ENCODE measurements around the gene ARHGAP29.

The ARHGAP29 gene

DNA sequence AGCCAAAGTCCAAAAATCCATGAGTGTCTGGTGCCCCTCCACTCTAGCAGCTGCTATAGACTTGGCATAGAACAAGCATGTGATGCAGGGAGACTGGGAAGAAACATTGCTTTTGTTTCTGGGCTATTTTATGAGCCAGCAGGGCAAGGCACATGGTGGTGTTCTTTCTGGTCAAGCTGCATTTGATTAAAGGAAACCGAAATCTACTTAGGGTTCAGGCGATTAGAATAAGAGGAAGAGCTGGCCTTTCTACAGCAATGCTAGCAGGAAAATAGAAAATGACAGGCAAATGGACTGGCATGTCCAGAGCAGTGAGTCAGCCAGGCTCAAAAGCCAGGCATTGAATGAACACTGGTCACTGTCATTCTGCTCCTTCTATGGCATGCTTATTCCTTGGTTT lies 28.5 kb upstream of the ARHGAP29 start:
- FAIRE-seq (no peak), DNase-seq (ENCODE audit: insufficient read length, low spot score) (no peak)

DNA sequence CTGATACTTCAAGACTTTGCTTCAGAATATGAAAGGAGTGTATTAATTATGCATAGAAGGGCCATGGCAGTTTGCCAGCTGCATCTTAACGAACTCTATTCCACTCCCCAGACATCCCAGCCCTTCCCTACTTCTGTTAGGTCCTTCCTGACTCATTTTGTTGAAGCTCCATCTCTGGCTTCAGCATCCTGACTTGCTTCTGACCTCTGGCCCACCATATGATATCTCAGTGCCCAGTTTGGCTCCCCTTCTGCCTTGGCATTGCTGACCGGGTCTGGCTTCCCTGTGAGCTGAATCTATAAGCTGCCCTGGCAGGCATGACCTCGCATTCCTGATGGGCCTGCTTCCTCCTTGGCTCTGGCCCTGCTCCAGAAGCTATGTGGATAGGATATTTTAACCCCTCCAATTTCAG lies 27.6 kb upstream of the ARHGAP29 start:
- peak; percentile 49 for FAIRE-seq

DNA sequence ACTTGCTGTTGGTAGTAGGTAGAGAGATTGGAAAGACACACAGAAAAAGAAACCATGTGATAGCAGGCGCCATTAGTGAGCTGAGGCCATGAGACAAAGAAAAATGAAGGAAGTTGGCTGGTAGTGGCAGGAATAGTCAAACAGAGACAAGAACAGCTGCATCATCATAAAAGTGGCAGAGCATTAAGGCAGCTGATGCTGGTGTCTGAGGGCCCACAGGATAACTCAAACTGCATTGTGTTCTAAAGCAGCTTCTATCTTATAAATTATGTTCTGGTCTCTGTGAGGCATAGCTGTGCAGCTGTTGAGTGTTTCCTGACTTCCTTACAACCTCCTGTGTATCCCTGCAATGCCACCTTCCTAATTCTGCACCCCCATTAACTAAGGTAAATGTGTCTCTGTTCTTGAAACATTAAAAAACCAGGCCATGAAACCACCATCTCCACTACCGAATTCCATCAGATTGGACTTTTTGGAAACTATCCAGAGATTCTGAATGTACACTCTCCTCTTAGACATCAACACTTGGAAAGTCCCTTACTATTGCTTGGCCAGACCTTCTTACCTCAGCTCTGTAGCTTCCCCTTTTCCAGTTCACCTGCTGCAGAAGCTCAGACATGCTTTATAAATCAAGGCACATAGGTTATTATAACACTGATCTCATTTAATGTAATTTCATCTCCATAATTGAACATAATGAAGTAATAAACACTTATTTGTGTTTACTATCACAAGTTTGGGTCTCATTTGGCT lies 23.4 kb upstream of the ARHGAP29 start:
- no peak for FAIRE-seq
- DNase-seq (ENCODE audit: insufficient read length, low spot score) = no peak

More for the DNA sequence above, 27.6 kb upstream of the ARHGAP29 start:
- no peak for DNase-seq (ENCODE audit: insufficient read length, low spot score)

DNA sequence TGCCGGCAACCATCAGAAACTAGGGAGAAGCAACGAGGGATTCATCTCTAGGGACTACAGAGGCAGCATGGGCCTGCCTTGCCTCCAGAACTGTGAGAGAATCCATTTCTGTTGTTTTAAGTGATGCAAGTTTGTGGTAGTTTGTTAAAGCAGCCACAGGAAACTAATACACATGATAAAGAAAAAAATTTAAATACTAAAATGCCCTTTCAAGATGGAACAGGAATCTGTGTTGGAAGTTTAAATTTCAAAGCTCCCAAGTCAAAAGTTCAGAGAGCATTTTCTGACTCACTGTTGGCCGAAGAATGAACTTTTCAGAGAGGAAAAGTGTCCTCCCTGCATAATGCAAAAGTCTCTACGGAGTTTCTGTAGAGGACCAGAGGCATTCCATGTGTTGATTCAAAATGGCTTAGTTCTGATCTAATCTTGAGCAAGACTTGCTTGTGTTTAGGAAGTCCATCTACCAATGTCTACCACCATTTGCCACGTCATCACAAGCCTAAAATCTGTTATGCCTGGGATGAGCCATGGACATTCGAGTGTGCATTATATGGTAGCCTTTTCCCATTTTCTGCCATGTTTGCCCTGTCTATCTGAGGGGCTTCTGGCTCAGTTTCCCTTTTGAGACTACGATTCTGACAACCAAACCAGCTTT lies 22.4 kb upstream of the ARHGAP29 start:
- no peak for DNase-seq (ENCODE audit: insufficient read length, low spot score)
- FAIRE-seq = no peak

DNA sequence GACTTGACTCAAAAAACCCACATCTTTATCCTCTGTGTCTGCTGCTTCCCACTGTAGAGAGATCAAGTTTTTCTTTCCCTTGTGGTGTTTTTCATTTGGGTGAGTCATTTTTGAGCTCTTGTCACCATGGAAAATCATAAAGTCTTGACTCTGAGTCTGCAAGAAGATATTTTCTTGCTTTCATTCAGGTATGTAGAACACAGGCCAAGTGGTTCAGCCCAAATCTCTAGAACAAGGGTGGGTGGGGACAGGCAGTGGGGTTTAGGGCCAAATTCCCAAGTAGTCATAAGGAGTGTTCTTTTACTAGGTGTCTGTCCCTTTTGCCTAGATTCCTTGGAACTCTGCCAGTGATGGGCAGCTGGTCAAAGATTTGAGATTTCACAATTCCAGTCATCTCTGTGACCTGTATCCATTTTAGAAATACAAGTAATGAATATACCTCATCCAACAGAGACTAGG lies 21.5 kb upstream of the ARHGAP29 start:
- DNase-seq (ENCODE audit: insufficient read length, low spot score) (peak; percentile 46), FAIRE-seq (no peak)

DNA sequence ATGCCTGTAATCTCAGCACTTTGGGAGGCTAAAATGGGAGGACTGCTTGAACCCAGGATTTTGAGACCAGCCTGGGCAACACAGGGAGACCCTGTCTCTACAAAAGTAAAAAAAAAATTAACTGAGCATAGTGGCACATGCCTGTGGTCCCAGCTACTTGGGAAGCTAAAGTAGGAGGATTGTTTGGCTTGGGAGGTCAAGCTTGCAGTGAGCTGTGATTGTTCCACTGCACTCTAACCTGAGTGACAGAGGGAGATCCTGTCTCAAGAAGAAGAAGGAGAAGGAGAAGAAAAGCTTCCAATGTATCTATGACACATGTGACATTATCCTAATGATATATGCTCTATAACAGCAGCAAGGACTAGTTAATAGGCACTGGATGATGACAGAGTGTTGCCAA lies 20.1 kb upstream of the ARHGAP29 start:
- FAIRE-seq (no peak), DNase-seq (ENCODE audit: insufficient read length, low spot score) (no peak)

DNA sequence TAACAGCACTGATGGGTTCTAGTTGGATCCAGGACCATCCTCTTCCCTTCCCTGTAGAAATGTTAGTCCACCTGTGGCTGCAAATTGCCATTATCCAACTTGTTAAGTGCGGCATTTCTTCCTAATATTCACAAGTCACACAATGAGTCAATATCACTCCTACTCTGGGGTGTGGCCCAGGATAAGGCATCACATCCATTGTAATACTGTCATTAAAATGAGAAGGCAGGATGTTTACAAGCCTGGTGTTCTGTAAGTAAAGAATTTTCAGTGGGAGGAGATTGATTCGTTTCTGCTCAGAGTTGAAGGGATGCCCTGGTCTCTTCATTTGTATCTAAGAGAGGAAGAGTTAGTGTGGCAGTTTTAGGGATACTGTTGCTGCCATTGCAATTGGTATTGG lies 18.1 kb upstream of the ARHGAP29 start:
- DNase-seq (ENCODE audit: insufficient read length, low spot score) (no peak), FAIRE-seq (peak; percentile 36)

DNA sequence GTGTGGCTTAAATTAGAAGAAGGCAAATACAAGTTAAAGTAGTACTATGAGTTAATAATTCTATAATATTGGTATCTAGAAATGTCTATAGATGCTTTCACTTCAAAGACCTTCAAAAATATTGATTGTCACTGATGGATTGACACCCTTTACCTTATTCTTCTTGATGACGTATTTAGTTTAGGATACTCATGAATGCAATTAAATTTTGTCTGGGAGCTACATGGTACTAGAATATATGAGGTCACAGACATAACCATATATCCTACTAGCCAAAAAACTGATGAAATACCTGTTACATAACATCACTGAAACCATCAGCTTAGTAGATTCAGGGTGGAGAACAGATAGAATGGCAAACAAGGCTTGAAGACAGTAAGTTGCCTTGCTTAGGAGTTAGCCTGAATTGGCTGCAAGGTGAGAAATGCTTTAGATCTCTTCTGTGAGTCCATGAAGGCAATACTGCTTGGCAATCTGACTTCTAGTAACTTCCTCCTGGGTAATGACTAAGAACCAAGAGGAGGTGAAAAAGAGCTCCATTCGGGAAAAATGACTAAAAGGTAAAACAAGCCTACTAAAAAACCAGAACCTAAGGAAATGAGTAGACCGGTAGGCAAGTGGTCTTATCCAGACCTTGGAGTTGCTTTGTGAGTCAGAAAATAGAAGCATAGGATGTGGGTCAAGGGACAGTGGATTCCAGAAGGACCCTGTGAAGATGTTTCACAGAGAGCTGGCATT lies 16.9 kb upstream of the ARHGAP29 start:
- DNase-seq (ENCODE audit: insufficient read length, low spot score) (no peak), FAIRE-seq (no peak)

DNA sequence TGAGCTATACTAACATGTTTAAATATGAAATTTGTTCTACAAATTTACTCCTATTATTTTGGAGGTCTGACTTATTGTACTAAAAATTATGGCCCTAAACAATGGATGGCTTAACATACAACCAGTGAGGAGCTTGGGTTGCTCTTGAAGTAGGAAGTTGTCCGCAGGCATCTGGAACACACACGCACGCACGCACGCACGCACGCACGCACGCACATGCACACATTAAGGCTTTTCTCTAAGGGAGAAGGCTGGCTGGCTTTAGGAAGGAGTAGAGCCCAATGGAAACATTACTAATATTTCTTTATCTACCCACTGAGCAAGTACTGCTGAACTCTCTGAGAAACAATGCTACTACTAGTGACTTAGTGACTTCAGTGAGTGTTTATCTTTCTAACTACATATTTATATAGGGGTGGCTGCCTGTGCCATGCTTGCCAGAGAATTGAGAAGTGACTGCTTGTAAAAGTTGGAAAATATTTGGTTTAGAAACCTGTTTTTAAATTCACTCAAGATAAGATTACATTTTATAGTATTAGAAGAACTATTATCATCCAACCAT lies 16.2 kb upstream of the ARHGAP29 start:
- no peak for DNase-seq (ENCODE audit: insufficient read length, low spot score)
- no peak for FAIRE-seq

DNA sequence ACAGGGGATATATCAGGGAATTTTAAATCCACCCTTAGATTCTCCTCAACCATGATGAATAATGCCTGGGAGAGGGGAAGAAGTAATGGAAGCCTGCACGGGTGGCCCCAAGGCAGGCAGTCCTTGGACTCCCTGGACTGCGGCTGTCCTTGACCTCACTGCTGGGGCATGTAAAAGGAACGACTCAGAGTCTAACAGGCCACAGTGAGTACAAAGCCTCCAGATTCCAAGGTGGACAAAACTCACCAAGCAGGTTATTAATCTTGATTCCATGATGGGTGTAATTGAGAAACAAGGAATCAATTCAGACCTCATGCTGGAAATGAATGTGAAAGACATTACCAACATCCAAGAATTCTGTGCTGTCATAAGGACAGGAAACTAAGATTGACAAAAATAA lies 13.0 kb upstream of the ARHGAP29 start:
- FAIRE-seq (no peak), DNase-seq (ENCODE audit: insufficient read length, low spot score) (no peak)

DNA sequence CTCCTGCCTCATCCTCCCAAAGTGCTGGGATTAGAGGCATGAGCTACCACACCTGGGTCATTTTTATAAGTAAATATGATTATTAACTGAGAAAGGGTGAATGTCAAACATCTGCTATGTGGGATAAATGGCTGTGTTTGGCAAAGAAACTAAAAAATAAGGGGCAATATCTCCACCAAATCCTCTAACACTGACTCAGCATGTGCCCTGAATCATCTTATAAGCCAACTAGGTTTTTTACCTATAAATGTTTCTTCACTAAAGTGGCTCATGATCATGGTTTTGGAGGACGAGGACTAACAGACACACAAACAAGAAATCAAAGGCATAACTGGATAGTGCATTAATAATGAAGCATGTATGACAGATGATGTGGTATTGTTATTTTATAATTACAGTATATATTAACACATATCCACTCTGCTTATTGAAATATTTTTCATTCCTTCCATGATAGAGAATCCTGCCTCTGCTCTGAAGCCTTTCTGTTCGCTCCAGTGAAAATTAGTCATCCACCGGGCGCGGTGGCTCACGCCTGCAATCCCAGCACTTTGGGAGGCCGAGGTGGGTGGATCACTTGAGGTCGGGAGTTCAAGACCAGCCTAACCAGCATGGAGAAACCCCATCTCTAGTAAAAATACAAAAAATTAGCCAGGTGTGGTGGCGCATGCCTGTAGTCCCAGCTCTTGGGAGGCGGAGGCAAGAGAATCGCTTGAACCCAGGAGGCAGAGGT lies 11.7 kb upstream of the ARHGAP29 start:
- FAIRE-seq = no peak

DNA sequence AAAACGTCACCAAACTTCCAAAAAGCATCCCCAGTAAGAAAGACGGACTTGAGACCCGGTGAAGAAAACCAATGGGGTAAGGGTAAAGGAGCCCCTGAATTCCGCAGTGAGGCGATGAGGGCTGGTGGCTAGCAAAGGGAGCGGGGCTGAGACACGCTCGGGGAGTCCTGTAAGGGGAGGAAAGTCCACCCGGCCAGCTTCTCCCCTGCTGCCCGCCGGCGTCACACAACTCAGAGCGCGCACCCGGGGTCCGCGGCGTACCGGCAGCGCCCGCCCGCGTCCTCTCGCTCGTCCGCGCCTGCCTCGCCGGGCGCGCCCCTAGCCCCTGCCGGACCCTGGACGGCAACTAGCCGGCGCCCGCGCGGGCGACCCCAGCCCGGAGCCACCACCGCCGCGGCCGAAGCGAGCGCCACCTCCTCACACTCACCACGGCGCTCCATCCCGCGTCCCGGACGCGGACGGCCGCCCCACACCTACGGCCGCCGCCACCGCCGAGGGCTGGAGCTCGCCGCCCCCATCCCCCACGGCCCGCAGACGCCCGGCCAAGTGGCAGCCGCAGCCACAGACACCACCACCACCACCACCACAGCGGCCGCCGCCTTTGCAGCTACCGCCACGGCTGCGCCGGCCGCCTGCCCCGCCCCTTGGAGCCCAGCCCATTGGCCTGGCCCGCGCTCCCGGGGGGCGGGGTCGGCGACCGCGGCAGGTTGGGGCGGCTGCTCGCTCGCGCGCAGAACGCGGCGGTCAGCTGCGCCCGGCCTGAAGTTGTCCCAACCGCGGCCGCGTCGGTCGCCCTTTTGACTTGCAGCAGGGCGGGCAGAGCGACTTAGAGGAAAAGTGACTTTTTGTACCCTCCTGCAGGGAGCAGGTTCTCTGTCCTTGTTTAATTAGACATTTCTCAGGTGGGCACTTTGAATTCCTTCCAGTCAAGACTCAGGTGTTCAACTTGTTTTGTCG lies 10.0 kb upstream of the ARHGAP29 start:
- DNase-seq (ENCODE audit: insufficient read length, low spot score) = peak; percentile 61
- peak; percentile 92 for FAIRE-seq

More for the DNA sequence above, 11.7 kb upstream of the ARHGAP29 start:
- DNase-seq (ENCODE audit: insufficient read length, low spot score) = no peak

DNA sequence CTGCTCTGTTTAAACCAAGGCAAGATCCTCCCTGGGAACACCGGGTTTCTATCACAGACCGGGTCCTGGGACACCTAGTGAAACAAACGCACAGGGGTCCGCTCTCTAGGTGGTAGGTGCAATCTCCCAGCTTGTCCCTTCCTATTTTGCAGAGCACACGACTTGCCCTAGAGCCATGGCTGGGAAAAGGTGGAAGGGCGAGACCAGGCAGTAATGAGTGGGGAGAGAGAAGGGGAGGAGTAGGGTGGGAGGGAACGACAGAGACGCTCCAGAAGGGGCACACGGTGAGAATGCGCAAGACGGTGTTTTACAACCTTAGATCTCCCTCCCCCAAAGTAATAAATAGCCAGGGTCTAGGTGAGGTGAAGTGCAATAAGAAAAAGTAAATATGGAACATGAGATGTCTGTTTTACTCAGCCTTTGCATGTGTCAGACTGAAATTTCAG lies 9.3 kb upstream of the ARHGAP29 start:
- FAIRE-seq = peak; percentile 9
- DNase-seq (ENCODE audit: insufficient read length, low spot score) = no peak

DNA sequence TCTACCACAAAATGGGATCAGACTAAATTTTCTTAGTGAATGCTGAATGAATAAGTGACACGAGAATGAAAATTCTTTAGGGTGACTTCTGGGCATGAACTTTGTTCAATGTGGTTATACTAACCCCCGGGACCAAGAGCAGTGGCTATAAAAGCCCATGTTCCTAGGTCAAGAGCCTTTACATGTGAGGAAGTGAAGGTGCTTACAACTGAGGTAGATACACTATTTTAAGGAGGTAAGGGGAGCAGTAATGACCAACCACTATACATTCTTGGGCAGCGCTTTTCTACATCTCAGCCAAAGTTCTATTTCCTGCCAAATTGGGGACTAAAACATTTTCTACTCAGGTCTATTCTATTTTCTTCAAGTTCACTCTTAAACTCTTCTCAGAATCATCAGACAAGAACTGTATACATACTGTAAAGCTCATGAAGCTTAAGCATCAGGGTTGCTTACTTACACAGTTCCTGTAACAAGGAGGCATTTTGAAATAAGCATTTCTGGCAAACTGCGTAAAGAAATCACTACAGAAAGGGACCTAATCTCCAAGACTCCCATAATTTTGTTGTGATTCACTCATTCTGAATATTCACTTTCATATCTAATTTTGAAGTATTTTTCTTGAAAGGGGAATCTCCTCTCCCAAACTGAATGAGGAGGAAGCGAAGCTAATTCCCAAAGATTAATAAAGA lies 8.5 kb upstream of the ARHGAP29 start:
- FAIRE-seq = no peak

DNA sequence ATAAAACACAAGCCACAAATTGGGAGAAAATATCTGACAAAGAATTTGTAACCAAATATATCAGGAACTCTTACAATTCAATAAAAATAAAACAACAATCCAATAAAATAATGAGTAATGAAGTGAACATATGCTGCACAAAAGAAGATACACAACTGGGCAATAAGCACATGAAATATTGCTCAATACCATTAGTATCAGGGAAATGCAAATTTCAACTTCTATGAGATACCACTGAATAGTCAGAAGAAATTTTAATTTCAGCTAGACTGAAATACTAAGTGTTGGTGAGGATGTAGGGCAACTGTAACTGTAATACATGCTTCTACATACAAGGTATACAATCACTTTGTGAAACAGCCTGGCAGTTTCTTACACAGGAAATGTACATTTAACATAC lies 7.4 kb upstream of the ARHGAP29 start:
- DNase-seq (ENCODE audit: insufficient read length, low spot score) (no peak), FAIRE-seq (no peak)

More for the DNA sequence above, 8.5 kb upstream of the ARHGAP29 start:
- no peak for DNase-seq (ENCODE audit: insufficient read length, low spot score)

DNA sequence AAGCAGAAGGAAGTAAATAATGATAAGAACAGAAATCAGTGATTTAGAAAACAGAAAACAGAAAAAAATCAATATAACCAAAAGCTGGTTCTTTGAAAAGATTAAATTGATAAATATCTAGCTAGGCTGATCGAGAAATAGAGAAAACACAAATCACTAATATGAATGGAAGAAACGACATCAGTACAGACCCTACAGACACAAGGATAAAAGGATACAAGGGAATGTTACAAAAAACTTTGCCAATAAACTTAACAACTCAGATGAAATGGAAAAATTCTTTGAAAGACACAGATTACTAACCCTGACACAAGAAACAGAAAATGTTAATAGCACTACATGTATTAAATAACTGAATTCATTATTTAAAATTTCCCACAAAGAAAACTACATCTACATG lies 6.3 kb upstream of the ARHGAP29 start:
- DNase-seq (ENCODE audit: insufficient read length, low spot score) (no peak), FAIRE-seq (no peak)

DNA sequence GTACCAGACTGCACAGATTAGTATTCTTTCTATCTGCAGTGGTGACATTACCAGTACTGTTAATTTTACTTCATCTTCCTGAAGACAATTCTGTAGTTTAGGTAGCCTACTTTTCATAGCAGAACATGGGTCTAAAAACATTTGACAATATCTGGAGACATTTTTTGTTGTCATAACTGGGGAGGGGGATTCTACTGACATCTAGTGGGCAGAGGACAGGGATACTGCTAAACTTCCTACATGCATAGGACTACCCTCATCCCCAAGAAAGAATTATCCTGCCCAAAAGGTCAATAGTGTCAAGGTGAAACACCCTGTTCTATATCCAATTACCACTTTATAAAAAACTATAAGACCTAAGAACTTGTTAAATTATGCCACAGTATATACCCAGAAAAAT lies 3.4 kb upstream of the ARHGAP29 start:
- FAIRE-seq = no peak
- no peak for DNase-seq (ENCODE audit: insufficient read length, low spot score)

DNA sequence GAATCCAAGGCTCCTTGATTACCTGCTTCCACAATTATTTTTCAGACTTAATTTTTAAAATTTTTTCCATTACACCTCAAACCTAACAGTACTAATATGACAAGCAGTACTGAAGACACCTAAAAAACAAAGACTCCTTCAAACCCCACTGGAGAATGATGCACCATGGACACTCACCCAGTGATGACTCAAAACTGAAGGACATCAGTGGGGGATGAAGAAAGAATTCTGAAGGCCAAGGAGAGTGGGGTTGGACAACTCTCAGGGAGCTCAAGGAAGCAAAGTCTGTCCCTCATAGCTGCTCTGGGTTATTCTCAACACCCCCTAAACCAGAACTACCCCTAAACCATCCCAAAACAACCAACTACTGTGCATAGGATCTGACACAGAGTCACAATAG lies 2.4 kb upstream of the ARHGAP29 start:
- FAIRE-seq = no peak
- DNase-seq (ENCODE audit: insufficient read length, low spot score) = no peak

DNA sequence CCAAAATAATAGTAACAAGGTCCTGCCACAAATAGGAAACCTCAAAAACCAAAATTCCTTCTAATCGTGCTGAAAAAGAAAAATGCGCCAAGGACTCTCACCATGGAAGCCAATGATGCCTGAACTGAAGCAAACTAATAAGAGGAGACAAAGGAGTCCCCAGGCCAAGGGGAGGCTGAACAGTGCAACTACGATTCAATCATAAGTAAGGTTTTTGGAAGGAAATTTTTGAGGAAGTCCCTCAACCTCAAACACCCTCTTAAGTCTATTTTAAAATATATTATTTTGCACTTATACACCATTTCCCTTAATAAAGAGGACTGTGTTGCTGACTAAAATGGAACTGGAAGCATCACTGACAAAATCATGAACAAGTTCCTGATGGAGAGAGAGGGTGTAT lies 1.7 kb upstream of the ARHGAP29 start:
- FAIRE-seq = no peak
- DNase-seq (ENCODE audit: insufficient read length, low spot score) = no peak
